Caco-2 (cell line): ENCODE data around the gene IQCN. TPM values are rescaled to one million over a fixed set of nuclear protein-coding genes. Genes with fewer than 3 reads are reported as not detected.

ENCODE experiments used
- BruUV-seq: library from RNA; stranded (reverse); fragments of 400-500 nt; replicated peaks from 2 replicates; lab custom pipeline; 2021; lab: Mats Ljungman, UMichigan
- CTCF ChIA-PET: fragments of 300-600 bp; sonication (Branson Sonifier 250); formaldehyde crosslinking; loops from one replicate; lab custom pipeline; 2022; ENCODE audit warnings: antibody characterized with exemption; lab: Charles Lee
- POLR2A ChIA-PET: fragments of 300-600 bp; sonication (Branson Sonifier 250); formaldehyde crosslinking; loops from one replicate; lab custom pipeline; 2022; ENCODE audit warnings: antibody characterized with exemption; lab: Charles Lee
- DNase-seq, 2 experiments: peaks; one replicate each; pipeline versions ENCODE4 v3.0.0 to v3.0.0-alpha.2; 2020 to 2022
- H3K27me3 ChIP-seq: replicated peaks from 2 replicates; pipeline ENCODE4 v1.6.0; 2011; ENCODE audit warnings: low read length; ENCODE audit not compliant: control insufficient read depth, insufficient read depth
- H3K36me3 ChIP-seq: 2 replicates; pipeline ENCODE4 v1.5.1; 2011; ENCODE audit warnings: low read length; ENCODE audit not compliant: control insufficient read depth, insufficient read depth
- H3K4me1 ChIP-seq: fragments of 250-450 bp; sonication (Bioruptor Pico); 2 replicates; pipeline ENCODE4 v1.5.1; 2020; ENCODE audit warnings: mild to moderate bottlenecking
- H3K4me3 ChIP-seq: 2 replicates; pipeline ENCODE4 v1.5.1; 2011; ENCODE audit warnings: low read depth, mild to moderate bottlenecking, control low read depth, low read length
- H3K9me3 ChIP-seq: fragments of 250-450 bp; sonication (Bioruptor Pico); 2 replicates; pipeline ENCODE4 v1.5.1; 2020; ENCODE audit warnings: mild to moderate bottlenecking, moderate library complexity
- H3K27ac Mint-ChIP-seq: one replicate; pipeline ENCODE4 v1.8.0; 2022; ENCODE audit warnings: mixed read lengths; ENCODE audit not compliant: unreplicated experiment
- H3K27me3 Mint-ChIP-seq: one replicate; pipeline ENCODE4 v1.8.0; 2022; ENCODE audit warnings: mixed read lengths; ENCODE audit not compliant: insufficient read depth, unreplicated experiment
- H3K36me3 Mint-ChIP-seq: one replicate; pipeline ENCODE4 v1.8.0; 2022; ENCODE audit warnings: mild to moderate bottlenecking, mixed read lengths; ENCODE audit not compliant: insufficient read depth, unreplicated experiment
- H3K4me1 Mint-ChIP-seq: one replicate; pipeline ENCODE4 v1.8.0; 2022; ENCODE audit warnings: low read depth, mixed read lengths; ENCODE audit not compliant: unreplicated experiment
- H3K4me3 Mint-ChIP-seq: one replicate; pipeline ENCODE4 v1.8.0; 2022; ENCODE audit warnings: mild to moderate bottlenecking, moderate library complexity, mixed read lengths; ENCODE audit not compliant: unreplicated experiment
- H3K9me3 Mint-ChIP-seq: one replicate; pipeline ENCODE4 v1.8.0; 2022; ENCODE audit warnings: mixed read lengths; ENCODE audit not compliant: unreplicated experiment
- CTCF ChIP-seq, 2 experiments: fragments of 200-600 bp in 1 of 2; IDR thresholded peaks; 1 replicate in 1 of 2; 2 replicates in 1 of 2; pipeline versions ENCODE4 v1.5.1 to v1.8.0; 2011 to 2022; ENCODE audit warnings: antibody characterized with exemption in 1 of 2, control low read depth in 1 of 2, inconsistent platforms in 1 of 2, low read depth in 1 of 2, low read length in 1 of 2, mild to moderate bottlenecking in 1 of 2, moderate library complexity in 1 of 2; ENCODE audit not compliant: insufficient read depth in 1 of 2, severe bottlenecking in 1 of 2, unreplicated experiment in 1 of 2
- intact Hi-C: fragments of 100-400 bp; cut with micrococcal nuclease; formaldehyde crosslinking; loops from one replicate; pipeline ENCODE4 v1.10.0; 2022; ENCODE audit not compliant: unreplicated experiment
- total RNA-seq: library from RNA; stranded (reverse); gene quantifications from 2 replicates; pipeline ENCODE4 v1.2.3, GENCODE V29; 2022

IQCN gene
- total RNA-seq, 1 experiment from 2014 or later, result 2.1 TPM

GRCh38 chr19:18254546-18255503 lies 19.4 kb downstream of the IQCN start:
- no peak for DNase-seq
- Histone ChIP-seq H3K27me3 (no peaks in the 10 kb centered on the region), H3K4me3 (no peak overlapping the region), H3K36me3 (no peaks in the 10 kb centered on the region), H3K4me1 (no peaks in the 10 kb centered on the region), H3K9me3 (no peaks in the 10 kb centered on the region)
- ChIA-PET CTCF (interaction anchor here (0.5 to 1.8 kb wide), 8 partner anchors 14 to 142 kb away, joined by 3 to 8 read pairs (median 4); partner anchors contain the start of genes LSM4 and MPV17L2), POLR2A (no interaction called here)
- Mint-ChIP-seq H3K27ac (peak overlapping the region; percentile 26), H3K9me3 (no peaks in the 10 kb centered on the region), H3K27me3 (no peaks in the 10 kb centered on the region), H3K4me1 (peaks cover 6% of the 10 kb centered on the region), H3K4me3 (no peak overlapping the region), H3K36me3 (no peaks in the 10 kb centered on the region)
- intact Hi-C loops, result no loop called here
- no TSS peak for BruUV-seq
- peak; percentile 17 to 34 for TF ChIP-seq CTCF (IDR thresholded peaks at IDR 0.05; ENCODE audit: insufficient read depth in 1 of 2, low read depth in 1 of 2, low read length in 1 of 2, severe bottlenecking in 1 of 2, unreplicated experiment in 1 of 2)

GRCh38 chr19:18253716-18254115 lies 20.5 kb downstream of the IQCN start:
- H3K27ac Mint-ChIP-seq, result no peak overlapping the region
- no TSS peak for BruUV-seq
- intact Hi-C loops, result loop anchor here (2.0 kb wide), 1 partner anchor 25 kb away; no protein-coding TSS in a partner anchor
- no peaks in the 10 kb centered on the region for H3K36me3 ChIP-seq
- no peaks in the 10 kb centered on the region for H3K4me1 ChIP-seq
- TF ChIP-seq CTCF (IDR thresholded peaks at IDR 0.05; ENCODE audit: insufficient read depth in 1 of 2, low read depth in 1 of 2, low read length in 1 of 2, severe bottlenecking in 1 of 2, unreplicated experiment in 1 of 2), result no peak
- H3K4me3 ChIP-seq, result no peak overlapping the region
- DNase-seq, result no peak
- ChIA-PET POLR2A (no interaction called here), CTCF (interaction anchor here (0.8 to 2.7 kb wide), 6 partner anchors 26 to 141 kb away, joined by 3 to 33 read pairs (median 6); partner anchors contain the start of genes LSM4 and MPV17L2)
- H3K4me3 Mint-ChIP-seq, result no peak overlapping the region
- H3K4me1 Mint-ChIP-seq, result peaks cover 6% of the 10 kb centered on the region
- no peaks in the 10 kb centered on the region for H3K27me3 Mint-ChIP-seq
- no peaks in the 10 kb centered on the region for H3K36me3 Mint-ChIP-seq
- H3K27me3 ChIP-seq, result no peaks in the 10 kb centered on the region
- no peaks in the 10 kb centered on the region for H3K9me3 ChIP-seq
- H3K9me3 Mint-ChIP-seq, result no peaks in the 10 kb centered on the region

GRCh38 chr19:18253130-18253529 lies 21.1 kb downstream of the IQCN start:
- Histone ChIP-seq H3K36me3 (no peaks in the 10 kb centered on the region), H3K4me1 (no peaks in the 10 kb centered on the region), H3K9me3 (no peaks in the 10 kb centered on the region), H3K4me3 (no peak overlapping the region), H3K27me3 (no peaks in the 10 kb centered on the region)
- POLR2A ChIA-PET, result no interaction called here
- Mint-ChIP-seq H3K9me3 (no peaks in the 10 kb centered on the region), H3K4me3 (no peak overlapping the region), H3K27ac (no peak overlapping the region), H3K27me3 (no peaks in the 10 kb centered on the region), H3K4me1 (peaks cover 6% of the 10 kb centered on the region), H3K36me3 (no peaks in the 10 kb centered on the region)
- CTCF ChIA-PET, result interaction anchor here (0.6 to 2.7 kb wide), 7 partner anchors 19 to 140 kb away, joined by 3 to 33 read pairs (median 3); partner anchors contain the start of genes LSM4 and RAB3A
- no peak for TF ChIP-seq CTCF (IDR thresholded peaks at IDR 0.05; ENCODE audit: insufficient read depth in 1 of 2, low read depth in 1 of 2, low read length in 1 of 2, severe bottlenecking in 1 of 2, unreplicated experiment in 1 of 2)
- BruUV-seq, result no TSS peak
- no peak for DNase-seq
- intact Hi-C loops, result loop anchor here (2.0 kb wide), 1 partner anchor 24 kb away; no protein-coding TSS in a partner anchor
